Stomach (tissue), 4 donors: ENCODE results near the gene NTN3.

Source experiments
- EP300 ChIP-seq: sonication (generic); formaldehyde crosslinking; IDR thresholded peaks from one replicate; pipeline ENCODE4 v1.6.1; 2017; ENCODE audit warnings: antibody characterized with exemption
- POLR2A ChIP-seq, 4 donors: fragments of 450-650 bp; IDR thresholded peaks; one replicate each; pipeline ENCODE4 v1.6.1; 2016; ENCODE audit warnings: antibody characterized with exemption in 4 of 4, control low read depth in 2 of 4, mild to moderate bottlenecking in 1 of 4, moderate library complexity in 1 of 4

DNA sequence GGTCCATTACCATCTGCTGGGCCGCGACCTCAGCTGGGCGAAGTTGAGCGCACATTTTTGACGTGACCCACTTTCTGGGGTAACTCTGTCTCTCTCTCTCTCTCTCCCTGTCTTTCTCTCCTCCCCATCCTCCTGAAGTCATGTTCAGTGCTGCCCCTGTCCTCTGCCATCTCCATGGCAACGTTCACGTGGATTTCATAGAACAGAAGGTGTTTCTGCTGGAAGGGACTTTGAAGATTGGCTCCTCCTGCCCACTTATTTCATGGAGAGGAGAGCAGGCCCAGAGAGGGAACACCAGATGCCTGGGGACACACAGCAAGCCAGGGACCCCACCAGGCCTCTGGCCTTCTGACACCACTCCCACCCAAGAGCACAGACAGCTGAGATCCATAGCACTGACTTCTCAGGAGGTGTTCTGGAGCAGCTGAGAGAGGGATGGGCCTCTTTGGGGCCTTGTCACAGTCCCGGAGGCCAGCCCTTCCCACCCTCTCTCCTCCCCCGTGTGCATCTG lies 46.0 kb upstream of the NTN3 start:
- TF ChIP-seq POLR2A (IDR thresholded peaks at IDR 0.05) (no peak), EP300 (no peak)
